IPS DF 6.9 (cell line): ENCODE measurements around the gene ADAMTS4.

ENCODE experiments used
- DNase-seq: peaks from one replicate; pipeline ENCODE4 v3.0.0-alpha.2; 2013; ENCODE audit warnings: low read depth, low spot score
- H3K27ac ChIP-seq: one replicate; pipeline ENCODE4 v1.5.1; 2013; ENCODE audit warnings: low read length, control low read depth
- H3K27me3 ChIP-seq: 2 replicates; pipeline ENCODE4 v1.6.1; 2013; ENCODE audit warnings: mild to moderate bottlenecking, low read length; ENCODE audit not compliant: control insufficient read depth, insufficient read depth
- H3K36me3 ChIP-seq: 2 replicates; pipeline ENCODE4 v1.6.1; 2013; ENCODE audit warnings: low read length; ENCODE audit not compliant: control insufficient read depth, insufficient read depth
- H3K4me1 ChIP-seq: 2 replicates; pipeline ENCODE4 v1.6.1; 2013; ENCODE audit warnings: low read length; ENCODE audit not compliant: control insufficient read depth, insufficient read depth
- H3K4me3 ChIP-seq: 2 replicates; pipeline ENCODE4 v1.5.1; 2013; ENCODE audit warnings: mild to moderate bottlenecking, low read length
- H3K9me3 ChIP-seq: 2 replicates; pipeline ENCODE4 v1.6.1; 2013; ENCODE audit warnings: low read length, inconsistent platforms; ENCODE audit not compliant: control insufficient read depth, insufficient read depth
- WGBS: extraction: QIAGEN DNeasy Blood & Tissue Kit; methylation state at CpG from one replicate; pipeline ENCODE4 v1.1.7; 2013; ENCODE audit warnings: mixed read lengths, missing lambda C conversion rate; ENCODE audit not compliant: insufficient read length, insufficient coverage; 5-methylcytosine and 5-hydroxymethylcytosine counted together

ADAMTS4 gene, protein sequence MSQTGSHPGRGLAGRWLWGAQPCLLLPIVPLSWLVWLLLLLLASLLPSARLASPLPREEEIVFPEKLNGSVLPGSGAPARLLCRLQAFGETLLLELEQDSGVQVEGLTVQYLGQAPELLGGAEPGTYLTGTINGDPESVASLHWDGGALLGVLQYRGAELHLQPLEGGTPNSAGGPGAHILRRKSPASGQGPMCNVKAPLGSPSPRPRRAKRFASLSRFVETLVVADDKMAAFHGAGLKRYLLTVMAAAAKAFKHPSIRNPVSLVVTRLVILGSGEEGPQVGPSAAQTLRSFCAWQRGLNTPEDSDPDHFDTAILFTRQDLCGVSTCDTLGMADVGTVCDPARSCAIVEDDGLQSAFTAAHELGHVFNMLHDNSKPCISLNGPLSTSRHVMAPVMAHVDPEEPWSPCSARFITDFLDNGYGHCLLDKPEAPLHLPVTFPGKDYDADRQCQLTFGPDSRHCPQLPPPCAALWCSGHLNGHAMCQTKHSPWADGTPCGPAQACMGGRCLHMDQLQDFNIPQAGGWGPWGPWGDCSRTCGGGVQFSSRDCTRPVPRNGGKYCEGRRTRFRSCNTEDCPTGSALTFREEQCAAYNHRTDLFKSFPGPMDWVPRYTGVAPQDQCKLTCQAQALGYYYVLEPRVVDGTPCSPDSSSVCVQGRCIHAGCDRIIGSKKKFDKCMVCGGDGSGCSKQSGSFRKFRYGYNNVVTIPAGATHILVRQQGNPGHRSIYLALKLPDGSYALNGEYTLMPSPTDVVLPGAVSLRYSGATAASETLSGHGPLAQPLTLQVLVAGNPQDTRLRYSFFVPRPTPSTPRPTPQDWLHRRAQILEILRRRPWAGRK

DNA sequence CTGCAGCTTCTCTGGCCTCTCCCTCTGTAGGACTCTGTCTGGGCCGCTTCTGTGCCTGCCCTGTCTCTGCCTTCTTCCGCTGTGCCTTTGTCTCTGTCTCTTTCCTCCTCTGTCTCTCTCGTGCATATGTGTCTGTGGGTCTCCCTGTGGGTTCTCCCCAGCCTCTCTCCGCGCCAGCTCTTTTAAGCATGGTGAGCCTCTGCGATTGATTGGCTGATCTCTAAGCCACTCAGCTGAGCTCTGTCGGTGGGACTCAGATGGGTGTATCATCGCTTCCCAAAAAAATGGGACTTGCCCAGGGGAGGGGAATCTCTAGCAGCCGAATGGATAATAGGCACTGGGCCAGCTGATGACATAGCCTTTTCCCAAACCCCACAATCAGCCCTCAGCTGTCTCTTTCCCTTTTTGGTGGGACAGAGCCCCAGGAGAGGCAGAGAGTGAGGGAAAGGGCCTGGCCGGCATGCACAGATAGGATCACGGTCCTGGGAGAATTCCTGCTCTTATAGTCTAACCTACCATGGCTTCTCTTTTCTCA is at the start of gene ADAMTS4:
Gene ADAMTS4 (minus strand): TSS at position 158 of the 535 bp plus-strand sequence. CDS start 427 bp downstream, outside the sequence.
- whole genome bisulfite sequencing, result no CpG with 5 or more reads among the region's 11 CpGs
- H3K4me3 ChIP-seq, result peak within 1 kb of the TSS; percentile 20; the same call in 1 of the 2 replicates
- H3K36me3 ChIP-seq, result peaks cover 5% of the 10 kb centered on the region; the same call in 1 of the 2 replicates
- no peaks in the 10 kb centered on the region for H3K27me3 ChIP-seq
- H3K9me3 ChIP-seq, result no peaks in the 10 kb centered on the region
- no peak within 1 kb of the TSS for H3K27ac ChIP-seq
- DNase-seq, result no peak
- peaks cover 24% of the 10 kb centered on the region for H3K4me1 ChIP-seq

DNA sequence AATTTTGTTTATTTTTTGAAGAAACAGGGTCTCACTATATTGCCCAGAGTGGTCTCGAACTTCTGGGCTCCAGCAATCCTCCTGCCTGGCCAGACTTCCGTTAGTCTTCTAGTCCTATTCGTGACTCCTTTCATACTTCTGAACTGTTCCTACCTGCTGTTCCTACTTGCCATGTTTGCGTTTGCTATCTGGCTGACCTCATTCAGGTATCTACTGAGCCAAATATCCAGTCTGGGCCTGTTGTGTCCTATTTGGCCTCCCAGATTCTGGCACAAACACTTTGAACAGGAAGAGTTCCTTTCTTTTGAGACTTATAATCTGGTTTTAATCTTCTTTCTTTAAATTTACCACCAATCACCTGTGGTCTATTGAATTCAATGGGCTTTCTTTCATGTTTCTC is 46.0 kb upstream of the ADAMTS4 start:
- H3K9me3 ChIP-seq, result no peaks in the 10 kb centered on the region
- no peaks in the 10 kb centered on the region for H3K36me3 ChIP-seq
- H3K4me1 ChIP-seq, result no peaks in the 10 kb centered on the region
- WGBS, result no CpG with 5 or more reads among the region's 4 CpGs
- H3K27me3 ChIP-seq, result no peaks in the 10 kb centered on the region
- no peak for DNase-seq
- H3K4me3 ChIP-seq, result no peak overlapping the region
- no peak overlapping the region for H3K27ac ChIP-seq

DNA sequence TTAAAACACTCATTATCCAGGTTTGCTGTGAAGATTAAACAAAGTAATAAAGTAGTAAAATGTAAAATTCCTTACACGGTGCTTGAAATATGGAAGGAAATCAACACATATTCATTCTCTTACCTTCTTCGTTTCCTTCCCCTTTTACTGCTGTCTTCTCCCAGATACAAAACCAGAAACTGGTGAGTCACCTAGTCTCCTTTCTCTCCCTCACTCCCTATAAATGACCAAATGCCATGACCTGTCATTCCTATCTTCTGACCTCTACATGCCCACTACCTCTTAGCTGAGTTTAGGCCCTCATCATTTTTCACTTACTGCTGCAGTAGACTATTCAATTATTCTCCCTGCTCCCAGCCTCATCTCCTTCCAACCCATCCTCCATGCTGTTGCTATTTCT is 43.5 kb upstream of the ADAMTS4 start:
- no peak overlapping the region for H3K27ac ChIP-seq
- no peaks in the 10 kb centered on the region for H3K27me3 ChIP-seq
- no peak overlapping the region for H3K4me3 ChIP-seq
- no peaks in the 10 kb centered on the region for H3K4me1 ChIP-seq
- H3K9me3 ChIP-seq, result no peaks in the 10 kb centered on the region
- DNase-seq, result no peak
- WGBS, result no CpG with 5 or more reads among the region's 2 CpGs
- no peaks in the 10 kb centered on the region for H3K36me3 ChIP-seq

DNA sequence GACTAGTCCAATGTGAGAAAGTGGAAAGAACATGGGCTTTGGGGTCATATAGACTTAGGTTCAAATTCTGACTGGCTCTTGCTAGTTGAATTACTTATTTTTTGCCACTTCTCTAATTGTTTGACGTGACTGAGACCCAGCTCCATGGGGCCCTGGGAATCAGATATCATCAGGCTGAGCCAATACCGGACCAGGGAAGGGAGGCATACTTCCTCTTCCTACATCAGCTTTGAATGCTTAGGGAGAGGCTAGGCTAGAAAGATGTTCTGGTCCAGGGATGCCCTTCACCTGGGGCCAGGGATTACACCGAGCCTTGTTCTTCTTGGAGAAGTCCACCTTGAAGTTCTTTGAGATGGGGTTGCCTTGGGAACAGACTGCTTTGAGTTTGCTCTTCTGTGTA is 42.8 kb upstream of the ADAMTS4 start:
- no peaks in the 10 kb centered on the region for H3K36me3 ChIP-seq
- no peak overlapping the region for H3K4me3 ChIP-seq
- no peak for DNase-seq
- no peaks in the 10 kb centered on the region for H3K9me3 ChIP-seq
- no peaks in the 10 kb centered on the region for H3K4me1 ChIP-seq
- H3K27me3 ChIP-seq, result no peaks in the 10 kb centered on the region
- no peak overlapping the region for H3K27ac ChIP-seq
- WGBS, result no CpG with 5 or more reads among the region's 3 CpGs

DNA sequence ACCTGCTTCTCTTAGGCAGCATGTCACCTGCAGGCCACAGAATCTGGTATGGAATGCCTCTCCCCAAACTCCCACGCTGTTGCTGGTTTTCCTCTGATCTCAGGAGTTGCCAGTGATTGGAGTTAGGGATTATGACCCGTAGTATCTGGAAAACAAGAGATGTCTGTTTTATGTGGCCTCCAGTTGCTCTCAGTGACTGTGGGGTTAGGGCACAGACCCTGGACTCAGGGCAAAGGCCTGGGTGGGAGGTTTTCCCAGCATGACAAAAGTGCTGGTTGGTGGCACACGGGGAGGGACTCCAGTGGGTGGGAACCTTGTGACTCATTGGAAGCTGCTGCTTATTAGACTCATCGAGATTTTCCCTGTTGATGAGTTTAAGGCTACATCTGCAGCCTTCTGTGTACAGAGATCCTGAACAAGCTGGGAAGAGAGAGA is 39.2 kb upstream of the ADAMTS4 start, which contains the start of gene NR1I3:
Gene NR1I3 (minus strand): TSS at position 165 of the 435 bp plus-strand sequence. CDS start 1,638 bp downstream, outside the sequence.
- no peak for DNase-seq
- H3K27ac ChIP-seq, result no peak within 1 kb of the TSS
- no peaks in the 10 kb centered on the region for H3K27me3 ChIP-seq
- H3K4me1 ChIP-seq, result no peaks in the 10 kb centered on the region
- H3K36me3 ChIP-seq, result no peaks in the 10 kb centered on the region
- H3K4me3 ChIP-seq, result no peak within 1 kb of the TSS
- WGBS, result no CpG with 5 or more reads among the region's 4 CpGs
- no peaks in the 10 kb centered on the region for H3K9me3 ChIP-seq

DNA sequence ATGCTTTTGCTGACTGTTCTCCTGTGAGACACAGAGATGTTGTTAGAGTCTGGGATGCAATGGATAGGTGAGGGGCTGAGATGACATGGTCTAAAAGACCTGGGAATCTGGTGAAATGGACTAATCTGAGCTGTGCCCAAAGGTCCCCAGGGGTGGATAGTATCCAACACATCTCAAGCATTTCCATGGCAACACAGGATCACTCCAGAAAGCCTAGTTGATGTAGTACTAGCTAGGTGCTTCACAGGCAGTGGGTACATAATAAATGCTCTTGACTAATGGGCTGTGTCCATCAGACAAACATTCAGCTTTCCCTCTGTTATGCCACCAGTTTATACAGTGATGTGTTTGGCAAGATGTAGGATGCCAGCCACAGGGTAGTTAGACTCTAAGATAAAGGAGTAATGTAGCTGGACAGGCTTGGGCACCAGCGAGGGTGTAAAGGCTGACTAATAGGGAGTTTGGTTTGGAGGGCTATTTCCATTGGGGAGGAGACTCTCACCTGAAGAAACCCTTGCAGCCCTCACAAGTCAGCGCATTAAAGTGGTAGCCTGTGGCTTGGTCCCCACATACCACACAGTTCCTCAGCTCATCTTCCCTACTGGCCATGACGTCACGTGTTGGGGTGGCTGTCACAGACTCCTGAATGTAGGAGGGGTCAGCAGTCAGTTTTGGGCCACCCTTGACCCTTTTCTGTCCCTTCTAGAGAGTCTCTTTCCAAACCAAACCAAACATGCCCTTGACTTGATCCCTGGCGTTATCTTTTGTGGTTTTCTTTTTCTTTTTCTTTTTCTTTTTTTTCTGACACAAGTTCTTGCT is 37.3 kb upstream of the ADAMTS4 start:
- WGBS, result no CpG with 5 or more reads among the region's 5 CpGs
- Histone ChIP-seq H3K4me1 (no peaks in the 10 kb centered on the region), H3K27me3 (no peaks in the 10 kb centered on the region), H3K4me3 (no peak overlapping the region), H3K27ac (no peak overlapping the region), H3K36me3 (no peaks in the 10 kb centered on the region), H3K9me3 (no peaks in the 10 kb centered on the region)
- DNase-seq, result no peak

DNA sequence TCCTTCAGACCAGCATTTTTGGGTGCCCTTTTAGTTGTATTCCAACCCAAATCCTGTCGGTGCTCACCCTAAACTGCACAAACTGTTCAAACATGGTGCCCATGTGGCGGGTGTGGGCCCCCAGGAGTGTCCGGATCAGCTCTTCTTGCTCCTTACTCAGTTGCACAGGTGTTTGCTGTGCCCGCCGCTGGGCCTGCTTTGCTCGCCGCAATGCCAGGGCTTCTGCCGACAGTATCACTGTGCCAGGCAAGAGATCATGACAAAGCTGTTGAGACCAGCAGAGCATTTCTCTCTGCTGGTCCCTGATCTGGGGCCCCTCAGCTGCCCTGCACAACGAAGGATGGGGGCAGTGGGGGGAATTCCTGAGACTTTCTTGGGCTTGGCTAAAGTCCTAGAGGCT is 34.2 kb upstream of the ADAMTS4 start:
- no peak for DNase-seq
- H3K4me1 ChIP-seq, result no peaks in the 10 kb centered on the region
- H3K27ac ChIP-seq, result no peak overlapping the region
- WGBS, result no CpG with 5 or more reads among the region's 9 CpGs
- no peaks in the 10 kb centered on the region for H3K27me3 ChIP-seq
- H3K4me3 ChIP-seq, result no peak overlapping the region
- peaks cover 8% of the 10 kb centered on the region; the same call in 1 of the 2 replicates for H3K36me3 ChIP-seq
- H3K9me3 ChIP-seq, result no peaks in the 10 kb centered on the region

DNA sequence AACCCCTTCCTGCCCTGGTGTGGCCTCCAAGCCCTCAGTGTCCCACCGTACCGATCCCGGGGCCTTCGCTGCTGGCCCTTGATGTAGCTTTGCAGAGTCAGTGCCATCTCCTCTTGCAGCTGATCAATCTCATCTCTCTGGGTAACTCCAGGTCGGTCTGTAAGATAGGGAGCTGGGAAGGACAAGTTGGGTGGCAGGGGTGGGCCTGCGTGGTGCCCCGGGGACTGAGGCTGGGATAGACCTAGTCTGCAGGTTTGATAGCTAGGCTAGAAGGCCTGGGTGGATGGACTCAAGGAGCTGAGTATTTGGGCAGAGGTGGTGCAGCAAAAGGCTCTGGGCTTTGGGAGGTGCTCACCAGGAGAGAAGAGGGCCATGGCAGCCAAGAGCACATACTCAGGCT is 31.9 kb upstream of the ADAMTS4 start:
- peaks cover 8% of the 10 kb centered on the region; the same call in 1 of the 2 replicates for H3K36me3 ChIP-seq
- no CpG with 5 or more reads among the region's 7 CpGs for WGBS
- no peak for DNase-seq
- peaks cover 2% of the 10 kb centered on the region; the same call in 1 of the 2 replicates for H3K4me1 ChIP-seq
- no peaks in the 10 kb centered on the region for H3K27me3 ChIP-seq
- H3K9me3 ChIP-seq, result no peaks in the 10 kb centered on the region
- no peak overlapping the region for H3K27ac ChIP-seq
- H3K4me3 ChIP-seq, result no peak overlapping the region

DNA sequence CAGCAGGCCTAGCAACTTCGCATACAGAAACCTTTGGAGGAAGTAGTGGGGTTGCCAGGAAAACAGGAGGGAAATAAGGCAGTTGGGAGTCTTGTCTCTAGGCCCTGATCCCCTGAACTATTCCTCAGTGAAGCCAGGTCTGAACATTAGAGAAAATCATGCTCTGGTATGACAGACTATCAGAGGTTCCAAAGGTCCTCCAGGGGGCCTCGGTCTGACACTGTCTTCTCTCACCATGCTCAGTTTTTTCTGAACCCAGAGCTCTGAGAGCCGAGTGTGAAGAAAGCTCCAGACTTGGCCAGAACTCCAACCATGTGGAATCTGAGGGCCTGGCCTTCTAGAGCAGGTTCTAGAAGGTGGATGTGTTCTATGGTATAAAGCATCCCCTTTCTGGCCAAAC is 31.0 kb upstream of the ADAMTS4 start:
- no peaks in the 10 kb centered on the region for H3K27me3 ChIP-seq
- no peak for DNase-seq
- peaks cover 2% of the 10 kb centered on the region; the same call in 1 of the 2 replicates for H3K4me1 ChIP-seq
- peaks cover 8% of the 10 kb centered on the region; the same call in 1 of the 2 replicates for H3K36me3 ChIP-seq
- no peaks in the 10 kb centered on the region for H3K9me3 ChIP-seq
- WGBS, result no CpG with 5 or more reads among the region's 3 CpGs
- H3K27ac ChIP-seq, result no peak overlapping the region
- H3K4me3 ChIP-seq, result no peak overlapping the region
